ENCODE results near the gene SRSF10.
A peak's percentile ranks its signal among the peaks of the same experiment; 100 is the strongest.

SRSF10 gene

GRCh38 chr1:23936481-23937176 is 43.5 kb downstream of the SRSF10 start:
- no peak for ATAC-seq

GRCh38 chr1:23931491-23931880 is 48.6 kb downstream of the SRSF10 start:
- TF ChIP-seq ZC3H10 (CRISPR knock-in tag; IDR thresholded peaks at IDR 0.05), result no peak
- no peak for TF ChIP-seq RARB (CRISPR knock-in tag; IDR thresholded peaks at IDR 0.05)
- TF ChIP-seq CREB5 (CRISPR knock-in tag; IDR thresholded peaks at IDR 0.05; ENCODE audit: low read depth), result no peak
- TF ChIP-seq GLIS3 (CRISPR knock-in tag; IDR thresholded peaks at IDR 0.05), result no peak
- no peak for TF ChIP-seq ZFP30 (CRISPR knock-in tag; IDR thresholded peaks at IDR 0.05)
- no peak for TF ChIP-seq PATZ1 (CRISPR knock-in tag; IDR thresholded peaks at IDR 0.05; ENCODE audit: borderline replicate concordance)
- no peak for TF ChIP-seq ZNF70 (CRISPR knock-in tag; IDR thresholded peaks at IDR 0.05)
- no peak for TF ChIP-seq OSR1 (CRISPR knock-in tag; IDR thresholded peaks at IDR 0.05)
- no peak for TF ChIP-seq BACH2 (CRISPR knock-in tag; IDR thresholded peaks at IDR 0.05; ENCODE audit: borderline replicate concordance)
- no peak for TF ChIP-seq TSHZ2 (CRISPR knock-in tag; IDR thresholded peaks at IDR 0.05)
- TF ChIP-seq ISL1 (CRISPR knock-in tag; IDR thresholded peaks at IDR 0.05), result no peak
- ATAC-seq, result no peak

More at GRCh38 chr1:23936481-23937176, 43.5 kb downstream of the SRSF10 start:
- no peak for TF ChIP-seq CREB5 (CRISPR knock-in tag; IDR thresholded peaks at IDR 0.05; ENCODE audit: low read depth)
- TF ChIP-seq ISL1 (CRISPR knock-in tag; IDR thresholded peaks at IDR 0.05), result no peak
- no peak for TF ChIP-seq ZNF565 (CRISPR knock-in tag; conservative IDR thresholded peaks at IDR 0.05; ENCODE audit: low read depth)
- TF ChIP-seq TCF4 (CRISPR knock-in tag; IDR thresholded peaks at IDR 0.05; ENCODE audit: borderline replicate concordance), result no peak
- TF ChIP-seq ZFP3 (CRISPR knock-in tag; IDR thresholded peaks at IDR 0.05), result 0 out of 2 replicates have a peak, but pooled peaks have one; percentile 42
- no peak for TF ChIP-seq ZNF8 (CRISPR knock-in tag; IDR thresholded peaks at IDR 0.05)

- peak; percentile 69 for ATAC-seq
- no peak for TF ChIP-seq ZFP3 (CRISPR knock-in tag; IDR thresholded peaks at IDR 0.05)
- no peak for TF ChIP-seq ISL1 (CRISPR knock-in tag; IDR thresholded peaks at IDR 0.05)
- no peak for TF ChIP-seq CREB5 (CRISPR knock-in tag; IDR thresholded peaks at IDR 0.05; ENCODE audit: low read depth)
- TF ChIP-seq TOX (CRISPR knock-in tag; IDR thresholded peaks at IDR 0.05; ENCODE audit: borderline replicate concordance), result no peak
- TF ChIP-seq ZC3H10 (CRISPR knock-in tag; IDR thresholded peaks at IDR 0.05), result no peak
- TF ChIP-seq GLIS3 (CRISPR knock-in tag; IDR thresholded peaks at IDR 0.05), result no peak
- no peak for TF ChIP-seq ZNF8 (CRISPR knock-in tag; IDR thresholded peaks at IDR 0.05)
- TF ChIP-seq PPARA (CRISPR knock-in tag; IDR thresholded peaks at IDR 0.05; ENCODE audit: borderline replicate concordance), result no peak
- no peak for TF ChIP-seq ZNF565 (CRISPR knock-in tag; conservative IDR thresholded peaks at IDR 0.05; ENCODE audit: low read depth)
- TF ChIP-seq CSDC2 (CRISPR knock-in tag; IDR thresholded peaks at IDR 0.05), result no peak
- TF ChIP-seq ZNF70 (CRISPR knock-in tag; IDR thresholded peaks at IDR 0.05), result no peak
- TF ChIP-seq ESRRG (CRISPR knock-in tag; IDR thresholded peaks at IDR 0.05), result no peak
- no peak for TF ChIP-seq BACH2 (CRISPR knock-in tag; IDR thresholded peaks at IDR 0.05; ENCODE audit: borderline replicate concordance)
- TF ChIP-seq POU6F1 (CRISPR knock-in tag; IDR thresholded peaks at IDR 0.05; ENCODE audit: borderline replicate concordance, low read depth), result no peak
- TF ChIP-seq SNAI2 (CRISPR knock-in tag; IDR thresholded peaks at IDR 0.05), result no peak
- TF ChIP-seq TSHZ2 (CRISPR knock-in tag; IDR thresholded peaks at IDR 0.05), result no peak
- TF ChIP-seq RARB (CRISPR knock-in tag; IDR thresholded peaks at IDR 0.05), result no peak
- no peak for TF ChIP-seq ZFP30 (CRISPR knock-in tag; IDR thresholded peaks at IDR 0.05)
- no peak for TF ChIP-seq ARNTL (CRISPR knock-in tag; IDR thresholded peaks at IDR 0.05; ENCODE audit: borderline replicate concordance, low read depth)
Observed at GRCh38 chr1:23930861-23931490, 49.2 kb downstream of the SRSF10 start.
